Measurements from ENCODE around the gene NEURL2.

Gene NEURL2

DNA sequence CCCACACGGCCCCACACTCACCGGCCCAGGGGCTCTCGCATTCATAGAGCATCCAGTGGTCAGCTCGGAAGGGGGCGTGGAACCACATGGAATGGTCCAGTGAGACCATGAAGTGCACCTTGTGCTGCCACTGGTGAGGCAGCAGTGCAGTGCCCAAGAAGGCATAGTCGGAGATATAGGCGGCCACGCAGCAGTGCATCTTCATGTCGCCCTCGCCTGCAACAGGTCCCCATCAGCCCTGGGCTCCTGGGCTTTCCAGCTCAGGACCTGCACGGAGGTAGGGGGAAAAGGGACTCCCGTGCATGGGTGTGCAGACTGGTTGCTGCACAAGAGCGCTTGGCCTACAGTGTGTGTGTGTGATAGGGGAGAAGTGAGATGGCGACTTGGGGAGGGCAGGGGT lies 47.5 kb downstream of the NEURL2 start:
- no peaks in the 10 kb centered on the region for H3K9me3 ChIP-seq (ENCODE audit: control insufficient read depth, low read length)
- H3K4me3 ChIP-seq (ENCODE audit: insufficient read depth, low read depth, low read length): no peak overlapping the region
- H3K4me1 ChIP-seq (ENCODE audit: control insufficient read depth, insufficient read depth, low read length): no peaks in the 10 kb centered on the region
- no peaks in the 10 kb centered on the region for H3K27me3 ChIP-seq (ENCODE audit: control insufficient read depth, insufficient read depth, low read length, poor library complexity, severe bottlenecking)
- no peak overlapping the region for H3K27ac ChIP-seq (ENCODE audit: insufficient read depth, low read depth, low read length, poor library complexity, severe bottlenecking)
- WGBS, 2 experiments: 94 to 95% methylated on average over 14 of the region's 14 CpGs
- peaks cover 21% of the 10 kb centered on the region for H3K36me3 ChIP-seq (ENCODE audit: control insufficient read depth, insufficient read depth, low read length)

DNA sequence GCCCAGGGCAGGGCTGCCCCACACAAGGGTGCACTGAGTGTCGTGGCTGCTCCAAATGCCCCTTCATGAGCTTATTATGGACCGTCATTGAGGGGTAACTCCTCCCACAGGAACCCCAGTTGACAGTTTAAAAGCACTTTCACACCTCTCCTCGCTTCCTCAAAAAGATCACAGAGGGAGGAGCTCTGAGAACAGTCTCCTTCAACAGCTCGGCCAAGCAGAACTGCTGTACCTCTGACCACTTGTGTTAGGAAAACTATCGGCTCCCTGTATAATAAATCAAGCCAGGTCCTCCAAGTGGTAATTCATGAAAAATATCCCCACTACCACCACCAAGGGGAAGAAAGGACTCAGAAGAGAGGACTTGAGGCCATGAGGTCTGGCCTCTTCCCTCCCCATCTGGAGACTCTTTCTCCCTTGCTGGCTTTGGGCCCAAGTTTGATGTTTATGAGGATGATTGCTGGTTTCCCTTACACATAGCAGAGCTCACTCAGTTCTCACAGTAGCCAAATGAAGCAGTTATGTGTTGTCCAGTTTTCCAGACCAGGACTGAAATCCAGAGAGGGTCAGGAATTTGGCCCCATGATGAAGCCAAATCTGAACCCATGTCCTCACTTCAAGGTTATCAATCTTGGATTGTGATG lies 48.7 kb downstream of the NEURL2 start:
- Histone ChIP-seq H3K36me3 (ENCODE audit: control insufficient read depth, insufficient read depth, low read length) (peaks cover 21% of the 10 kb centered on the region), H3K9me3 (ENCODE audit: control insufficient read depth, low read length) (no peaks in the 10 kb centered on the region), H3K4me3 (ENCODE audit: insufficient read depth, low read depth, low read length) (no peak overlapping the region), H3K27me3 (ENCODE audit: control insufficient read depth, insufficient read depth, low read length, poor library complexity, severe bottlenecking) (no peaks in the 10 kb centered on the region), H3K4me1 (ENCODE audit: control insufficient read depth, insufficient read depth, low read length) (no peaks in the 10 kb centered on the region), H3K27ac (ENCODE audit: insufficient read depth, low read depth, low read length, poor library complexity, severe bottlenecking) (no peak overlapping the region)
- WGBS, 2 experiments: 93 to 94% methylated on average over 5 of the region's 5 CpGs

- H3K4me3 ChIP-seq (ENCODE audit: insufficient read depth, low read depth, low read length): no peak overlapping the region
- H3K4me1 ChIP-seq (ENCODE audit: control insufficient read depth, insufficient read depth, low read length): no peaks in the 10 kb centered on the region
- no peaks in the 10 kb centered on the region for H3K27me3 ChIP-seq (ENCODE audit: control insufficient read depth, insufficient read depth, low read length, poor library complexity, severe bottlenecking)
- peaks cover 21% of the 10 kb centered on the region for H3K36me3 ChIP-seq (ENCODE audit: control insufficient read depth, insufficient read depth, low read length)
- H3K9me3 ChIP-seq (ENCODE audit: control insufficient read depth, low read length): no peaks in the 10 kb centered on the region
- WGBS, 2 experiments: 93% methylated on average over 10 of the region's 10 CpGs
- no peak overlapping the region for H3K27ac ChIP-seq (ENCODE audit: insufficient read depth, low read depth, low read length, poor library complexity, severe bottlenecking)
Measured at GRCh38 chr20:45841407-45842129, 49.4 kb downstream of the NEURL2 start.

- Histone ChIP-seq H3K4me1 (ENCODE audit: control insufficient read depth, insufficient read depth, low read length) (no peaks in the 10 kb centered on the region), H3K27me3 (ENCODE audit: control insufficient read depth, insufficient read depth, low read length, poor library complexity, severe bottlenecking) (no peaks in the 10 kb centered on the region), H3K36me3 (ENCODE audit: control insufficient read depth, insufficient read depth, low read length) (peaks cover 21% of the 10 kb centered on the region), H3K9me3 (ENCODE audit: control insufficient read depth, low read length) (no peaks in the 10 kb centered on the region), H3K27ac (ENCODE audit: insufficient read depth, low read depth, low read length, poor library complexity, severe bottlenecking) (no peak overlapping the region), H3K4me3 (ENCODE audit: insufficient read depth, low read depth, low read length) (no peak overlapping the region)
- 93% methylated on average over 25 of the region's 25 CpGs for WGBS, 2 experiments
Measured at GRCh38 chr20:45840700-45841198, 50.3 kb downstream of the NEURL2 start.

Data from ectodermal cell (in vitro differentiated cells).